WTC11 (cell line): ENCODE results near the gene HBB. TPM values are rescaled to one million over a fixed set of nuclear protein-coding genes. Genes with fewer than 3 reads are reported as not detected.

Source experiments
- ATAC-seq: fragments of 200-7000 bp; cut with Tn5 transposase; 2 replicates; pipeline ENCODE4 v1.10.0; 2021; ENCODE audit warnings: mild to moderate bottlenecking, moderate library complexity
- CTCF ChIA-PET: fragments of 300-600 bp; sonication (Branson Sonifier 250); formaldehyde crosslinking; loops from one replicate; lab custom pipeline; 2021; ENCODE audit warnings: antibody characterized with exemption; lab: Charles Lee
- POLR2A ChIA-PET: fragments of 350-600 bp; sonication (Branson Sonifier 250); formaldehyde crosslinking; loops from one replicate; lab custom pipeline; 2021; ENCODE audit warnings: antibody characterized with exemption; lab: Charles Lee
- DNase-seq: peaks from one replicate; pipeline ENCODE4 v3.0.0; 2021; ENCODE audit warnings: low spot score
- H3K27ac Mint-ChIP-seq: 2 replicates; pipeline ENCODE4 v1.8.0; 2021; ENCODE audit warnings: mixed read lengths
- H3K27me3 Mint-ChIP-seq: 2 replicates; pipeline ENCODE4 v1.8.0; 2021; ENCODE audit warnings: low read depth, mild to moderate bottlenecking, moderate library complexity, mixed read lengths
- H3K36me3 Mint-ChIP-seq: 2 replicates; pipeline ENCODE4 v1.8.0; 2021; ENCODE audit warnings: mixed read lengths
- H3K4me1 Mint-ChIP-seq: 2 replicates; pipeline ENCODE4 v1.8.0; 2022; ENCODE audit warnings: mixed read lengths
- H3K4me3 Mint-ChIP-seq: 2 replicates; pipeline ENCODE4 v1.8.0; 2021; ENCODE audit warnings: mild to moderate bottlenecking, moderate library complexity, mixed read lengths
- H3K9me3 Mint-ChIP-seq: 2 replicates; pipeline ENCODE4 v1.8.0; 2021; ENCODE audit warnings: mixed read lengths
- AFF4 ChIP-seq: sonication (generic); formaldehyde crosslinking; IDR thresholded peaks from 2 replicates; pipeline ENCODE4 v1.8.1; 2023; ENCODE audit warnings: mild to moderate bottlenecking, missing genetic modification reagents, borderline replicate concordance
- ARID4B ChIP-seq: sonication (generic); formaldehyde crosslinking; IDR thresholded peaks from 2 replicates; pipeline ENCODE4 v1.8.0; 2023; ENCODE audit warnings: missing genetic modification reagents, mild to moderate bottlenecking, borderline replicate concordance
- CTCF ChIP-seq: fragments of 200-600 bp; IDR thresholded peaks from 2 replicates; pipeline ENCODE4 v1.8.0; 2022; ENCODE audit warnings: antibody characterized with exemption
- E2F4 ChIP-seq: sonication (generic); formaldehyde crosslinking; IDR thresholded peaks from 2 replicates; pipeline ENCODE4 v1.8.1; 2022; ENCODE audit warnings: low read depth, mild to moderate bottlenecking, moderate library complexity, missing genetic modification reagents, borderline replicate concordance
- ETV6 ChIP-seq: sonication (generic); formaldehyde crosslinking; IDR thresholded peaks from 2 replicates; pipeline ENCODE4 v1.8.1; 2022; ENCODE audit warnings: mild to moderate bottlenecking, missing genetic modification reagents
- FOXP4 ChIP-seq: sonication (generic); formaldehyde crosslinking; IDR thresholded peaks from 2 replicates; pipeline ENCODE4 v1.8.0; 2022; ENCODE audit warnings: mild to moderate bottlenecking, missing genetic modification reagents
- GTF2I ChIP-seq: fragments of 250-450 bp; sonication (Bioruptor Pico); conservative IDR thresholded peaks from 2 replicates; pipeline ENCODE4 v1.4.0; 2021; ENCODE audit warnings: mild to moderate bottlenecking
- IRF2 ChIP-seq: sonication (generic); formaldehyde crosslinking; IDR thresholded peaks from 2 replicates; pipeline ENCODE4 v1.8.0; 2022; ENCODE audit warnings: low read depth, missing genetic modification reagents, borderline replicate concordance
- MLX ChIP-seq: sonication (generic); formaldehyde crosslinking; IDR thresholded peaks from 2 replicates; pipeline ENCODE4 v1.8.1; 2023; ENCODE audit warnings: mild to moderate bottlenecking, missing genetic modification reagents, moderate library complexity
- NR1H2 ChIP-seq: sonication (generic); formaldehyde crosslinking; IDR thresholded peaks from 2 replicates; pipeline ENCODE4 v1.9.0; 2021; ENCODE audit warnings: mild to moderate bottlenecking, moderate library complexity, missing genetic modification reagents
- PREB ChIP-seq: sonication (generic); formaldehyde crosslinking; IDR thresholded peaks from 2 replicates; pipeline ENCODE4 v1.8.1; 2022; ENCODE audit warnings: mild to moderate bottlenecking, missing genetic modification reagents, moderate library complexity, borderline replicate concordance
- RELA ChIP-seq: sonication (generic); formaldehyde crosslinking; IDR thresholded peaks from 2 replicates; pipeline ENCODE4 v1.8.1; 2022; ENCODE audit warnings: missing genetic modification reagents, mild to moderate bottlenecking, borderline replicate concordance
- SP1 ChIP-seq: sonication (generic); formaldehyde crosslinking; conservative IDR thresholded peaks from 2 replicates; pipeline ENCODE4 v1.8.1; 2022; ENCODE audit warnings: missing genetic modification reagents
- STAT6 ChIP-seq: sonication (generic); formaldehyde crosslinking; conservative IDR thresholded peaks from 2 replicates; pipeline ENCODE4 v1.8.1; 2023; ENCODE audit warnings: mild to moderate bottlenecking, low read depth, missing genetic modification reagents, moderate library complexity
- ZNF219 ChIP-seq: sonication (generic); formaldehyde crosslinking; IDR thresholded peaks from 2 replicates; pipeline ENCODE4 v1.8.0; 2023; ENCODE audit warnings: missing genetic modification reagents, mild to moderate bottlenecking, borderline replicate concordance
- ZNF232 ChIP-seq: sonication (generic); formaldehyde crosslinking; IDR thresholded peaks from 2 replicates; pipeline ENCODE4 v1.8.0; 2022; ENCODE audit warnings: mild to moderate bottlenecking, missing genetic modification reagents
- ZNF416 ChIP-seq: fragments of 250-450 bp; sonication (Bioruptor Pico); IDR thresholded peaks from 2 replicates; pipeline ENCODE4 v1.9.0; 2021; ENCODE audit warnings: mild to moderate bottlenecking, inconsistent platforms
- total RNA-seq: library from RNA; stranded (reverse); gene quantifications from 3 replicates; pipeline ENCODE4 v1.2.3, GENCODE V29; 2021

The HBB gene
- total RNA-seq, 1 experiment from 2014 or later: not detected

GRCh38 chr11:5235364-5236095 lies 8.7 kb upstream of the HBB start:
- no peaks in the 10 kb centered on the region for H3K9me3 Mint-ChIP-seq
- CTCF ChIA-PET: no interaction called here
- H3K27ac Mint-ChIP-seq: no peak overlapping the region
- no peaks in the 10 kb centered on the region for H3K4me1 Mint-ChIP-seq
- no peaks in the 10 kb centered on the region for H3K36me3 Mint-ChIP-seq
- ATAC-seq: no peak
- no peak for DNase-seq
- H3K4me3 Mint-ChIP-seq: no peak overlapping the region
- POLR2A ChIA-PET: no interaction called here
- no peaks in the 10 kb centered on the region; the same call in 1 of the 2 replicates for H3K27me3 Mint-ChIP-seq
- no peak for TF ChIP-seq CTCF
- no peak for TF ChIP-seq ZNF219 (CRISPR knock-in tag)
- no peak for TF ChIP-seq E2F4 (CRISPR knock-in tag)
- TF ChIP-seq IRF2 (CRISPR knock-in tag): no peak
- TF ChIP-seq SP1: no peak
- TF ChIP-seq ZNF416 (CRISPR knock-in tag): no peak
- no peak for TF ChIP-seq MLX (CRISPR knock-in tag)
- TF ChIP-seq ETV6 (CRISPR knock-in tag): no peak
- TF ChIP-seq GTF2I (CRISPR knock-in tag): no peak
- TF ChIP-seq ZNF232 (CRISPR knock-in tag): no peak
- no peak for TF ChIP-seq FOXP4
- no peak for TF ChIP-seq NR1H2 (CRISPR knock-in tag)
- no peak for TF ChIP-seq RELA
- TF ChIP-seq AFF4 (CRISPR knock-in tag): no peak
- TF ChIP-seq PREB (CRISPR knock-in tag): no peak
- no peak for TF ChIP-seq STAT6
- TF ChIP-seq ARID4B (CRISPR knock-in tag): no peak
